H9 (cell line): ENCODE measurements around the gene STYK1. TPM values are rescaled to one million over a fixed set of nuclear protein-coding genes. Genes with fewer than 3 reads are reported as not detected.

Source experiments
- DNase-seq: peaks from one replicate; pipeline ENCODE4 v3.0.0-alpha.2; 2017
- H2AFZ ChIP-seq: one replicate; pipeline ENCODE4 v1.6.1; 2013; ENCODE audit warnings: mild to moderate bottlenecking, low read length, control low read depth, moderate library complexity
- H2AK5ac ChIP-seq: 2 replicates; pipeline ENCODE4 v1.6.1; 2013; ENCODE audit warnings: low read length, control low read depth, mixed read lengths; ENCODE audit not compliant: insufficient read length
- H2BK120ac ChIP-seq: one replicate; pipeline ENCODE4 v1.6.1; 2013; ENCODE audit warnings: low read depth, mild to moderate bottlenecking, low read length, control low read depth, inconsistent platforms; ENCODE audit not compliant: poor library complexity, severe bottlenecking
- H2BK12ac ChIP-seq: 2 replicates; pipeline ENCODE4 v1.6.1; 2013; ENCODE audit warnings: low read length, control low read depth, mixed read lengths, low read depth; ENCODE audit not compliant: insufficient read length
- H2BK15ac ChIP-seq: 2 replicates; pipeline ENCODE4 v1.6.1; 2013; ENCODE audit warnings: low read depth, low read length, control low read depth
- H2BK20ac ChIP-seq: one replicate; pipeline ENCODE4 v1.6.1; 2013; ENCODE audit warnings: low read depth, mild to moderate bottlenecking, low read length, control low read depth, inconsistent platforms; ENCODE audit not compliant: poor library complexity, severe bottlenecking
- H2BK5ac ChIP-seq: 2 replicates; pipeline ENCODE4 v1.6.1; 2013; ENCODE audit warnings: low read length, control low read depth, mixed read lengths; ENCODE audit not compliant: insufficient read length
- H3K14ac ChIP-seq: 2 replicates; pipeline ENCODE4 v1.6.1; 2013; ENCODE audit warnings: low read length, control low read depth; ENCODE audit not compliant: insufficient read depth
- H3K18ac ChIP-seq: 2 replicates; pipeline ENCODE4 v1.6.1; 2013; ENCODE audit warnings: low read depth, mild to moderate bottlenecking, mixed read lengths, low read length, control low read depth; ENCODE audit not compliant: insufficient read length
- H3K23ac ChIP-seq: 2 replicates; pipeline ENCODE4 v1.6.1; 2013; ENCODE audit warnings: low read length, control low read depth, mixed read lengths, low read depth; ENCODE audit not compliant: insufficient read length
- H3K23me2 ChIP-seq: 2 replicates; pipeline ENCODE4 v1.6.1; 2013; ENCODE audit warnings: low read depth, mild to moderate bottlenecking, mixed read lengths, low read length, control low read depth; ENCODE audit not compliant: insufficient read length, poor library complexity, severe bottlenecking
- H3K27ac ChIP-seq: 2 replicates; pipeline ENCODE4 v1.5.1; 2013; ENCODE audit warnings: low read length, control low read depth, mixed read lengths, low read depth; ENCODE audit not compliant: insufficient read length
- H3K27me3 ChIP-seq: 2 replicates; pipeline ENCODE4 v1.6.1; 2013; ENCODE audit warnings: low read length, control low read depth, inconsistent platforms; ENCODE audit not compliant: insufficient read depth
- H3K4ac ChIP-seq: 2 replicates; pipeline ENCODE4 v1.6.1; 2013; ENCODE audit warnings: low read depth, mild to moderate bottlenecking, control low read depth, inconsistent platforms, low read length, moderate library complexity
- H3K4me1 ChIP-seq: 2 replicates; pipeline ENCODE4 v1.6.1; 2013; ENCODE audit warnings: low read length, control low read depth, inconsistent platforms; ENCODE audit not compliant: insufficient read depth
- H3K4me2 ChIP-seq: 2 replicates; pipeline ENCODE4 v1.6.1; 2013; ENCODE audit warnings: low read length, control low read depth, mixed read lengths; ENCODE audit not compliant: insufficient read length, insufficient read depth
- H3K56ac ChIP-seq: 2 replicates; pipeline ENCODE4 v1.6.1; 2013; ENCODE audit warnings: low read depth, mild to moderate bottlenecking, mixed read lengths, low read length, control low read depth; ENCODE audit not compliant: insufficient read length
- H3K79me1 ChIP-seq: 2 replicates; pipeline ENCODE4 v1.6.1; 2013; ENCODE audit warnings: low read depth, mild to moderate bottlenecking, moderate library complexity, low read length, control low read depth, inconsistent platforms; ENCODE audit not compliant: insufficient read depth, poor library complexity, severe bottlenecking
- H3K79me2 ChIP-seq: 2 replicates; pipeline ENCODE4 v1.6.1; 2013; ENCODE audit warnings: low read length, control low read depth, inconsistent platforms; ENCODE audit not compliant: insufficient read depth
- H3K9ac ChIP-seq: 2 replicates; pipeline ENCODE4 v1.6.1; 2013; ENCODE audit warnings: low read length, control low read depth, mixed read lengths; ENCODE audit not compliant: insufficient read length; ENCODE audit errors: extremely low read depth
- H3K9me3 ChIP-seq: one replicate; pipeline ENCODE4 v1.6.1; 2013; ENCODE audit warnings: low read depth, low read length, inconsistent platforms; ENCODE audit not compliant: control insufficient read depth
- H3T11ph ChIP-seq: one replicate; pipeline ENCODE4 v1.6.1; 2013; ENCODE audit warnings: mild to moderate bottlenecking, low read length, control low read depth, inconsistent platforms
- H4K20me1 ChIP-seq: one replicate; pipeline ENCODE4 v1.6.1; 2013; ENCODE audit not compliant: control insufficient read depth, insufficient read length, insufficient read depth
- H4K5ac ChIP-seq: 2 replicates; pipeline ENCODE4 v1.6.1; 2013; ENCODE audit warnings: low read depth, mild to moderate bottlenecking, mixed read lengths, low read length, control low read depth; ENCODE audit not compliant: insufficient read length
- H4K8ac ChIP-seq: replicated peaks from 2 replicates; pipeline ENCODE4 v1.6.1; 2013; ENCODE audit warnings: low read length, control low read depth, mixed read lengths, low read depth; ENCODE audit not compliant: insufficient read length
- H4K91ac ChIP-seq: 2 replicates; pipeline ENCODE4 v1.6.1; 2013; ENCODE audit warnings: low read depth, mild to moderate bottlenecking, moderate library complexity, mixed read lengths, low read length, control low read depth; ENCODE audit not compliant: insufficient read length
- H3K27ac Mint-ChIP-seq, 3 experiments: 2 replicates in 2 of 3; 3 replicates in 1 of 3; pipeline ENCODE4 v1.8.0; 2020 to 2021; ENCODE audit warnings: mixed read lengths in 3 of 3, mild to moderate bottlenecking in 1 of 3, moderate library complexity in 1 of 3
- H3K27me3 Mint-ChIP-seq: 2 replicates; pipeline ENCODE4 v1.8.0; 2021; ENCODE audit warnings: low read depth, mild to moderate bottlenecking, moderate library complexity, mixed read lengths
- H3K36me3 Mint-ChIP-seq, 3 experiments: 2 replicates in 2 of 3; 3 replicates in 1 of 3; pipeline ENCODE4 v1.8.0; 2020 to 2021; ENCODE audit warnings: low read depth in 3 of 3, mixed read lengths in 3 of 3; ENCODE audit not compliant: insufficient read depth in 1 of 3
- H3K4me1 Mint-ChIP-seq, 2 experiments: 2 replicates each; pipeline ENCODE4 v1.8.0; 2020; ENCODE audit warnings: mixed read lengths in 2 of 2
- H3K4me3 Mint-ChIP-seq, 2 experiments: 2 replicates in 1 of 2; 3 replicates in 1 of 2; pipeline ENCODE4 v1.8.0; 2020 to 2021; ENCODE audit warnings: mild to moderate bottlenecking in 2 of 2, mixed read lengths in 2 of 2, moderate library complexity in 1 of 2
- H3K9me3 Mint-ChIP-seq, 2 experiments: 2 replicates in 1 of 2; 3 replicates in 1 of 2; pipeline ENCODE4 v1.8.0; 2020; ENCODE audit warnings: mild to moderate bottlenecking in 2 of 2, mixed read lengths in 2 of 2, moderate library complexity in 1 of 2
- CTCF ChIP-seq: fragments of 200-600 bp; sonication (generic); conservative IDR thresholded peaks from 3 replicates; pipeline ENCODE4 v1.8.0; 2021; ENCODE audit warnings: antibody characterized with exemption, mild to moderate bottlenecking
- WGBS: extraction: QIAGEN DNeasy Blood & Tissue Kit; methylation state at CpG from one replicate; pipeline ENCODE4 v1.1.7; 2013; ENCODE audit warnings: missing lambda C conversion rate, low lambda C conversion rate, mixed read lengths; ENCODE audit not compliant: insufficient read length; ENCODE audit errors: extremely low coverage; 5-methylcytosine and 5-hydroxymethylcytosine counted together
- total RNA-seq: library from RNA; stranded (reverse); gene quantifications from 2 replicates; pipeline ENCODE4 v1.2.1, GENCODE V29; 2021

Gene STYK1
- total RNA-seq, 1 experiment from 2014 or later: 0.37 TPM

GRCh38 chr12:10697862-10698261 is 24.0 kb upstream of the STYK1 start:
- Histone ChIP-seq H3K4me1 (no peaks in the 10 kb centered on the region), H3K79me1 (no peaks in the 10 kb centered on the region)
- WGBS: no CpG with 5 or more reads among the region's 1 CpG

More at GRCh38 chr12:10697862-10698261, 24.0 kb upstream of the STYK1 start:
- H2AFZ ChIP-seq: no peak overlapping the region
- no peaks in the 10 kb centered on the region for H3K27me3 ChIP-seq
- no peak overlapping the region for H3K56ac ChIP-seq
- H3K23me2 ChIP-seq: no peaks in the 10 kb centered on the region
- H3K27ac ChIP-seq: no peak overlapping the region
- no peak overlapping the region for H3K27ac Mint-ChIP-seq
- H3K14ac ChIP-seq: no peak overlapping the region
- H2BK20ac ChIP-seq: no peak overlapping the region
- no peak overlapping the region for H3T11ph ChIP-seq
- H2BK15ac ChIP-seq: no peak overlapping the region
- TF ChIP-seq CTCF: no peak
- no peak overlapping the region for H4K8ac ChIP-seq
- no peak overlapping the region for H3K4ac ChIP-seq
- no peak overlapping the region for H4K5ac ChIP-seq
- no peak overlapping the region for H3K18ac ChIP-seq
- no peak overlapping the region for H3K4me3 Mint-ChIP-seq
- H3K9me3 Mint-ChIP-seq: no peaks in the 10 kb centered on the region
- no peak overlapping the region for H3K4me2 ChIP-seq
- H3K23ac ChIP-seq: no peak overlapping the region
- peaks cover 24 to 62% (median 57%) of the 10 kb centered on the region in 3 experiments; a peak in 6 of 7 replicates for H3K36me3 Mint-ChIP-seq
- no peaks in the 10 kb centered on the region for H3K79me2 ChIP-seq
- no peak overlapping the region for H2AK5ac ChIP-seq
- no peaks in the 10 kb centered on the region for H3K9me3 ChIP-seq
- no peak overlapping the region for H3K9ac ChIP-seq
- no peaks in the 10 kb centered on the region for H3K4me1 Mint-ChIP-seq
- DNase-seq: no peak
- no peak overlapping the region for H2BK5ac ChIP-seq
- no peaks in the 10 kb centered on the region for H4K20me1 ChIP-seq
- no peak overlapping the region for H4K91ac ChIP-seq
- no peak overlapping the region for H2BK120ac ChIP-seq
- H2BK12ac ChIP-seq: no peak overlapping the region
- no peaks in the 10 kb centered on the region for H3K27me3 Mint-ChIP-seq
